Lower leg skin (tissue), 4 donors: ENCODE results near the gene FARS2. TPM values are rescaled to one million over a fixed set of nuclear protein-coding genes. Genes with fewer than 3 reads are reported as not detected.

Experiments
- DNase-seq, 2 donors: peaks; one replicate each; pipeline ENCODE4 v3.0.0-alpha.2; 2019; ENCODE audit warnings: low spot score in 2 of 2
- H3K4me3 ChIP-seq: fragments of 200-600 bp; sonication (generic); 2 replicates; pipeline ENCODE4 v1.5.1; 2017; ENCODE audit warnings: mild to moderate bottlenecking, low read depth; ENCODE audit not compliant: poor library complexity, severe bottlenecking
- POLR2A ChIP-seq, 2 donors: fragments of 450-650 bp; IDR thresholded peaks; one replicate each; pipeline ENCODE4 v1.6.1; 2016 to 2017; ENCODE audit warnings: antibody characterized with exemption in 2 of 2, mild to moderate bottlenecking in 1 of 2, moderate library complexity in 1 of 2
- WGBS, 2 donors: methylation state at CpG; one replicate each; pipeline ENCODE4 v1.1.5; 2018; 5-methylcytosine and 5-hydroxymethylcytosine counted together
- intact Hi-C: fragments of 100-400 bp; cut with DNase I; formaldehyde crosslinking; loops from one replicate; pipeline ENCODE4 v1.15.0; 2023; ENCODE audit warnings: low total_unique reads
- total RNA-seq, 4 donors: library from RNA; depleted of rRNA; stranded (reverse); fragments of >200 nt; gene quantifications; one replicate each; pipeline ENCODE4 v1.1.0, GENCODE V29; 2016
- TF ChIP-seq, protein P1 (sequence below), 3 donors: fragments of 450-650 bp; IDR thresholded peaks; one replicate each; pipeline ENCODE4 v1.5.1; 2016; ENCODE audit warnings: antibody characterized with exemption in 3 of 3, mild to moderate bottlenecking in 3 of 3, moderate library complexity in 2 of 3

FARS2 gene
- total RNA-seq, 4 donors from 2014 or later = 7.0 to 14.7 (median 11.1) TPM

DNA sequence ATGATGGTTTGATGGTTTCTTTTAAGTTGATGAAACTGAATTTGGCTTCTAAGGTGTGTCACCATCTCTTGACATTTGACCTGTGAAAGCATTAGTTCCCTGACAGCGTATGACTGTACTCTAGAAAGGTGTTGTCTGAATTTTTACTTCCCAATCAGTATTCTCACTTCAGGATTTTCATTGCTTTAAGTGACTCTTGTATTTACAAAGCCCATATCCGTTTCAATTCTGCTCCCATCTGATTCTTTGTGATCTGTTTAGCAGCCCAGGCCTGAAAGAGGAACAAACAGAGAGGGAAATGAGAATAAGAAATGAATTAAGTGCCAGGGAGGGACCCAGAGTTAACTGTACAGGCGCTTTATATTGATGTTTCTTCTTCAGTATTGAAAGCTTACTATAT lies 73.7 kb downstream of the FARS2 start:
- intact Hi-C loops = no loop called here
- no peak for TF ChIP-seq POLR2A (IDR thresholded peaks at IDR 0.05)
- TF ChIP-seq, protein P1, sequence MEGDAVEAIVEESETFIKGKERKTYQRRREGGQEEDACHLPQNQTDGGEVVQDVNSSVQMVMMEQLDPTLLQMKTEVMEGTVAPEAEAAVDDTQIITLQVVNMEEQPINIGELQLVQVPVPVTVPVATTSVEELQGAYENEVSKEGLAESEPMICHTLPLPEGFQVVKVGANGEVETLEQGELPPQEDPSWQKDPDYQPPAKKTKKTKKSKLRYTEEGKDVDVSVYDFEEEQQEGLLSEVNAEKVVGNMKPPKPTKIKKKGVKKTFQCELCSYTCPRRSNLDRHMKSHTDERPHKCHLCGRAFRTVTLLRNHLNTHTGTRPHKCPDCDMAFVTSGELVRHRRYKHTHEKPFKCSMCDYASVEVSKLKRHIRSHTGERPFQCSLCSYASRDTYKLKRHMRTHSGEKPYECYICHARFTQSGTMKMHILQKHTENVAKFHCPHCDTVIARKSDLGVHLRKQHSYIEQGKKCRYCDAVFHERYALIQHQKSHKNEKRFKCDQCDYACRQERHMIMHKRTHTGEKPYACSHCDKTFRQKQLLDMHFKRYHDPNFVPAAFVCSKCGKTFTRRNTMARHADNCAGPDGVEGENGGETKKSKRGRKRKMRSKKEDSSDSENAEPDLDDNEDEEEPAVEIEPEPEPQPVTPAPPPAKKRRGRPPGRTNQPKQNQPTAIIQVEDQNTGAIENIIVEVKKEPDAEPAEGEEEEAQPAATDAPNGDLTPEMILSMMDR (IDR thresholded peaks at IDR 0.05) = no peak
- 60 to 72% methylated on average over 3 of the region's 3 CpGs for WGBS, 2 donors
- H3K4me3 ChIP-seq = no peak overlapping the region
- no peak for DNase-seq

DNA sequence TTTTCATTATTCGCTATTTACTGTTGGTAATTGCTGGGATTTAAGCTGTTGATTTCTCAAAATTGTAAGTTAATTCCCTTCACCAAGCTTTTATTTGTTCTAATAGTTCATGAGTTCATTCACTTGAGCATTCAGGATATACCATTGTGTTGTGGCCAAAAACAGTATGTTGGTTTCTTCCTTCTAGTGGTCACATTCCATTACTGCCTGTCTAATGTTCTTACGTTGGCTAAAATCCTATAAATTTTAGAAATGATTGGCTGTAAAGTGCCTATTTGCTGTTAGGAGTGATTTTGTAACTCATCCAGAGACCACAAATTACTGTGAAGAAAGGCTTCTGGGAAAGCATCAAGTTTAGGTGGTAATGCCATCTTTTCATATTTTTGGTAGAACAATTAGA lies 76.3 kb downstream of the FARS2 start:
- no peak overlapping the region for H3K4me3 ChIP-seq
- TF ChIP-seq POLR2A (IDR thresholded peaks at IDR 0.05) = no peak
- TF ChIP-seq, protein P1 (IDR thresholded peaks at IDR 0.05) = no peak
- DNase-seq = no peak
- intact Hi-C loops = no loop called here
- WGBS, 2 donors = 81 to 84% methylated on average over 2 of the region's 2 CpGs

DNA sequence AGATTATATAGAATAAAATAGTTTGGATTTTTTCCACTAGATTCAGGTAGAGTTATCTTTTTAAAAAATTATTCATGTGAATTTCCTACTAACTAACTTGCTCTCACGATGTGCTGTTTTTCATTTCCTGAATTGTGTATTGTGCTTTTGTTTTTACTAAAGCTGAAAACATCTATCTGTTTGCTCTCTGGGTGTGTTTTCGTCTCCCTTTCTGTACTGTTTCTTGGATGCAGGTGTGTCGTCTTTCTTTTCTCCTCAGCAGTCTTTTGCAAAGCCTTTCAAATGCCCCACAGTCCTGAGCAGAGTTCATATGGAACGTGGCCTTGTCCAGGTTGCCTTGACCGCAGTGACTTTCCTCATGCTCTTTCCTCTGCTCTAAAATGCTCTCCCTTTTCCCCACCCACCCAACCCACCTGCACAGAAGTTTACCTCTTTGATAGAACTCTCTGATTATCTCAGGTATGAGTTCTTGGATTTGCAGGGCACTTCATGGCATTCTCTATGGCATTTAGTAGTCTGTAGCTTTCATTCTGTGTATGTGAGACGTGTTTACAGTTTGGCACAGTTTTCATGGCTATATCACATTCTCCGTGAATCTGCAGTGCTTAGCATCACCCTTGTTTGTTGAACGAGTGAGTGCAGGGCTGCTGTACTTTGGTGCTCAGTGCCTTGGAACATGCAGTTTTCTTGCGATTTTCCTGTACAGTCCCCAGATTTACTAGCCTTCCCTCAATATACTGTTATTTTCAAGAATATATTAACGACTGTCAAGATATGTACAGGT lies 77.1 kb downstream of the FARS2 start:
- DNase-seq = no peak
- TF ChIP-seq POLR2A (IDR thresholded peaks at IDR 0.05) = no peak
- TF ChIP-seq, protein P1 (IDR thresholded peaks at IDR 0.05) = no peak
- H3K4me3 ChIP-seq = no peak overlapping the region
- intact Hi-C loops = no loop called here
- WGBS, 2 donors = 78 to 83% methylated on average over 10 of the region's 10 CpGs

DNA sequence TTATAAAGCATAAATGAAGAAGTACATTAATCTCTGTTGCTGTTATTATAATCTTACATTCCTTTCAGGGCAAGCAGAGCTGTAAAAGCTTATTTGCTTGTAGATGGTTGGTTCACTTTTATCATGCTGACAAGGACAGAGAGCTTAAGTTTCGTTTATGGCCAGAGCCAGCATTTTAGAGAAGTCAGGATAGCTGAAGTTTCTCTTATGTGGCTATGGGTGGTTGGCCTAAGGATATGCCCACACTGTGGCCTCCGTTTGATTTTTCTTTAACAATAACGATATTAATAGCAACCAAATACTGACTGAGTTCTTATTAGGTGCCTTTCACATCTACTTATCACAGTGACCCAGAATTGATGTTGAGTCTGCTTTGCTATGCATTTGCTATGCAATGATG lies 78.5 kb downstream of the FARS2 start:
- intact Hi-C loops = no loop called here
- no peak overlapping the region for H3K4me3 ChIP-seq
- no peak for DNase-seq
- TF ChIP-seq, protein P1 (IDR thresholded peaks at IDR 0.05) = no peak
- no peak for TF ChIP-seq POLR2A (IDR thresholded peaks at IDR 0.05)
- WGBS, 2 donors = 84 to 88% methylated on average over 3 of the region's 3 CpGs

DNA sequence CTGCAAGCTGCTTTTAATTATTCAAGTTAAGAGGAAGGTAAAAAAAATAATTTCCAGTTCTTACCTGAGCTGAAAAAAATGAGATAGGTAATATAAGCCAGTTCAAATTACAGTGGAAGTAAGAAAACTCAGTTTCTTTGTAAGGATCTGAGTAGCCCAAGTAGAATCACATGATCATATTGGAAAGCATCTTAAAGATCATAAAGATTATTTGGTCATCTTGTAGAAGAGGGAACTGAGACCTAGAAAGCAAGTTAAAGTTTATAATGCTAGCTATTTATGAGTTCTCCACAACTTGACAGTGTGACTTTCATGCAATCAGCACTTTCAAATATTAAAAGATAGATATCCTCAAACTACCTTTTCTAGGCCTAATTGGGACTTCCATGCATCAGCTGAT lies 80.5 kb downstream of the FARS2 start:
- no peak for TF ChIP-seq POLR2A (IDR thresholded peaks at IDR 0.05)
- TF ChIP-seq, protein P1 (IDR thresholded peaks at IDR 0.05) = no peak
- H3K4me3 ChIP-seq = no peak overlapping the region
- DNase-seq = no peak
- intact Hi-C loops = no loop called here

- intact Hi-C loops = no loop called here
- no peak overlapping the region for H3K4me3 ChIP-seq
- WGBS, 2 donors = 88 to 90% methylated on average over 11 of the region's 11 CpGs
- TF ChIP-seq, protein P1 (IDR thresholded peaks at IDR 0.05) = no peak
- no peak for TF ChIP-seq POLR2A (IDR thresholded peaks at IDR 0.05)
- DNase-seq = no peak
These were observed 82.7 kb downstream of the FARS2 start for GRCh38 chr6:5343998-5344397.
